ENCODE data around the gene ACSL1. TPM values are rescaled to one million over a fixed set of nuclear protein-coding genes. Genes with fewer than 3 reads are reported as not detected.

The ACSL1 gene
- total RNA-seq, 1 donor from 2014 or later, result 5.1 TPM

- Histone ChIP-seq H3K27ac (no peak overlapping the region), H3K36me3 (no peaks in the 10 kb centered on the region), H2AFZ (replicated peaks) (no peak overlapping the region), H3K27me3 (peaks cover 100% of the 10 kb centered on the region), H3K4me1 (no peaks in the 10 kb centered on the region), H3K79me2 (ENCODE audit: low read depth) (no peaks in the 10 kb centered on the region), H3K4me2 (no peak overlapping the region), H4K20me1 (ENCODE audit: low read depth) (peaks cover 20% of the 10 kb centered on the region), H3F3A (ENCODE audit: low read depth) (no peaks in the 10 kb centered on the region), H3K9ac (no peak overlapping the region), H3K9me3 (ENCODE audit: low read depth) (no peaks in the 10 kb centered on the region), H3K4me3 (no peak overlapping the region)
- Mint-ChIP-seq H3K27ac (no peak overlapping the region), H3K4me1 (peaks cover 7% of the 10 kb centered on the region), H3K4me3 (no peak overlapping the region), H3K36me3 (no peaks in the 10 kb centered on the region), H3K9me3 (no peaks in the 10 kb centered on the region), H3K27me3 (ENCODE audit: insufficient read depth, low read depth) (peaks cover 8% of the 10 kb centered on the region)
- TF ChIP-seq CTCF (IDR thresholded peaks at IDR 0.05) (no peak), EZH2phosphoT487 (IDR thresholded peaks at IDR 0.05) (no peak), EZH2 (IDR thresholded peaks at IDR 0.05) (no peak)
- DNase-seq (ENCODE audit: low spot score), result no peak
These were observed 8.8 kb downstream of the ACSL1 start for GRCh38 chr4:184816962-184817361.

- Histone ChIP-seq H3K27ac (no peak overlapping the region), H3F3A (ENCODE audit: low read depth) (no peaks in the 10 kb centered on the region), H3K9ac (no peak overlapping the region), H3K4me3 (no peak overlapping the region), H3K36me3 (no peaks in the 10 kb centered on the region), H3K4me2 (no peak overlapping the region), H3K79me2 (ENCODE audit: low read depth) (no peaks in the 10 kb centered on the region), H3K4me1 (no peaks in the 10 kb centered on the region), H4K20me1 (ENCODE audit: low read depth) (peaks cover 26% of the 10 kb centered on the region), H3K9me3 (ENCODE audit: low read depth) (no peaks in the 10 kb centered on the region), H2AFZ (replicated peaks) (no peak overlapping the region), H3K27me3 (peaks cover 100% of the 10 kb centered on the region)
- H3K4me3 Mint-ChIP-seq, result no peak overlapping the region
- H3K36me3 Mint-ChIP-seq, result no peaks in the 10 kb centered on the region
- TF ChIP-seq EZH2phosphoT487 (IDR thresholded peaks at IDR 0.05), result no peak
- TF ChIP-seq CTCF (IDR thresholded peaks at IDR 0.05), result no peak
- TF ChIP-seq EZH2 (IDR thresholded peaks at IDR 0.05), result peak; percentile 32
- H3K4me1 Mint-ChIP-seq, result peaks cover 7% of the 10 kb centered on the region
- peaks cover 11% of the 10 kb centered on the region for H3K27me3 Mint-ChIP-seq (ENCODE audit: insufficient read depth, low read depth)
- DNase-seq (ENCODE audit: low spot score), result peak; percentile 34
- no peaks in the 10 kb centered on the region for H3K9me3 Mint-ChIP-seq
- H3K27ac Mint-ChIP-seq, result no peak overlapping the region
These were observed 10.5 kb downstream of the ACSL1 start for GRCh38 chr4:184815046-184815877.

- peaks cover 12% of the 10 kb centered on the region for H3K27me3 Mint-ChIP-seq (ENCODE audit: insufficient read depth, low read depth)
- TF ChIP-seq CTCF (IDR thresholded peaks at IDR 0.05), result no peak
- no peak for TF ChIP-seq EZH2phosphoT487 (IDR thresholded peaks at IDR 0.05)
- no peak for TF ChIP-seq EZH2 (IDR thresholded peaks at IDR 0.05)
- H3K27ac Mint-ChIP-seq, result no peak overlapping the region
- no peaks in the 10 kb centered on the region for H3K36me3 ChIP-seq
- H3K9me3 Mint-ChIP-seq, result no peaks in the 10 kb centered on the region
- no peaks in the 10 kb centered on the region for H3K79me2 ChIP-seq (ENCODE audit: low read depth)
- H3K4me3 Mint-ChIP-seq, result no peak overlapping the region
- no peak overlapping the region for H3K4me2 ChIP-seq
- H3F3A ChIP-seq (ENCODE audit: low read depth), result no peaks in the 10 kb centered on the region
- H3K9ac ChIP-seq, result no peak overlapping the region
- peaks cover 5% of the 10 kb centered on the region for H3K4me1 Mint-ChIP-seq
- H2AFZ ChIP-seq (replicated peaks), result no peak overlapping the region
- H4K20me1 ChIP-seq (ENCODE audit: low read depth), result peaks cover 30% of the 10 kb centered on the region
- H3K4me3 ChIP-seq, result no peak overlapping the region
- DNase-seq (ENCODE audit: low spot score), result no peak
- H3K36me3 Mint-ChIP-seq, result no peaks in the 10 kb centered on the region
- peaks cover 100% of the 10 kb centered on the region for H3K27me3 ChIP-seq
- H3K4me1 ChIP-seq, result no peaks in the 10 kb centered on the region
- no peak overlapping the region for H3K27ac ChIP-seq
- no peaks in the 10 kb centered on the region for H3K9me3 ChIP-seq (ENCODE audit: low read depth)
These were observed 11.1 kb downstream of the ACSL1 start for GRCh38 chr4:184814686-184815045.
